MM.1S (cell line): ENCODE results near the gene C10orf105.

Experiments used
- DNase-seq: peaks from one replicate; pipeline ENCODE4 v3.0.0-alpha.2; 2015
- H2AFZ ChIP-seq: fragments of 300-600 bp; sonication (generic); 2 replicates; pipeline ENCODE4 v1.6.0; 2016; ENCODE audit warnings: antibody characterized with exemption, low read length
- H3F3A ChIP-seq: fragments of 300-600 bp; sonication (generic); 2 replicates; pipeline ENCODE4 v1.6.1; 2016; ENCODE audit warnings: mild to moderate bottlenecking, antibody characterized with exemption, low read length, moderate library complexity, mixed read lengths; ENCODE audit not compliant: insufficient read depth
- H3K27ac ChIP-seq: fragments of 300-600 bp; sonication (generic); 2 replicates; pipeline ENCODE4 v1.5.1; 2016; ENCODE audit warnings: mild to moderate bottlenecking, low read length
- H3K27me3 ChIP-seq: fragments of 300-600 bp; sonication (generic); replicated peaks from 2 replicates; pipeline ENCODE4 v1.6.0; 2016; ENCODE audit warnings: low read length; ENCODE audit not compliant: insufficient read depth
- H3K36me3 ChIP-seq: fragments of 300-600 bp; sonication (generic); replicated peaks from 2 replicates; pipeline ENCODE4 v1.6.1; 2016; ENCODE audit warnings: mild to moderate bottlenecking, low read length, mixed read lengths; ENCODE audit not compliant: insufficient read depth
- H3K4me1 ChIP-seq: fragments of 300-600 bp; sonication (generic); 2 replicates; pipeline ENCODE4 v1.6.1; 2016; ENCODE audit warnings: low read length, mixed read lengths
- H3K4me2 ChIP-seq: fragments of 300-600 bp; sonication (generic); 2 replicates; pipeline ENCODE4 v1.6.0; 2016; ENCODE audit warnings: low read depth, low read length
- H3K4me3 ChIP-seq: fragments of 300-600 bp; sonication (generic); 2 replicates; pipeline ENCODE4 v1.5.1; 2016; ENCODE audit warnings: low read length, mixed read lengths
- H3K79me2 ChIP-seq: fragments of 300-600 bp; sonication (generic); 2 replicates; pipeline ENCODE4 v1.6.1; 2016; ENCODE audit warnings: mixed run types, low read length, mixed read lengths
- H3K9ac ChIP-seq: fragments of 300-600 bp; sonication (generic); 2 replicates; pipeline ENCODE4 v1.6.1; 2016; ENCODE audit warnings: low read length, mixed read lengths
- H3K9me2 ChIP-seq: fragments of 300-600 bp; sonication (generic); replicated peaks from 2 replicates; pipeline ENCODE4 v1.6.1; 2016; ENCODE audit warnings: mild to moderate bottlenecking, low read length, mixed read lengths; ENCODE audit not compliant: insufficient read depth
- H3K9me3 ChIP-seq: fragments of 300-600 bp; sonication (generic); replicated peaks from 2 replicates; pipeline ENCODE4 v1.6.1; 2016; ENCODE audit warnings: mild to moderate bottlenecking, low read length, mixed read lengths; ENCODE audit not compliant: insufficient read depth
- H4K20me1 ChIP-seq: fragments of 300-600 bp; sonication (generic); 2 replicates; pipeline ENCODE4 v1.6.1; 2016; ENCODE audit warnings: mild to moderate bottlenecking, low read length, moderate library complexity, mixed read lengths; ENCODE audit not compliant: insufficient read depth
- EZH2 ChIP-seq: fragments of 300-600 bp; sonication (generic); optimal IDR thresholded peaks from 2 replicates; pipeline ENCODE3; 2017; ENCODE audit warnings: low read depth, mild to moderate bottlenecking, antibody characterized with exemption, low read length, mixed read lengths
- EZH2phosphoT487 ChIP-seq: fragments of 300-600 bp; sonication (generic); IDR thresholded peaks from 2 replicates; pipeline ENCODE4 v1.6.1; 2018; ENCODE audit warnings: antibody characterized with exemption, low read length
- TF ChIP-seq, protein P1 (sequence below): fragments of 300-600 bp; sonication (generic); IDR thresholded peaks from 2 replicates; pipeline ENCODE4 v1.5.1; 2016; ENCODE audit warnings: antibody characterized with exemption, low read length, mixed read lengths

C10orf105 gene

DNA sequence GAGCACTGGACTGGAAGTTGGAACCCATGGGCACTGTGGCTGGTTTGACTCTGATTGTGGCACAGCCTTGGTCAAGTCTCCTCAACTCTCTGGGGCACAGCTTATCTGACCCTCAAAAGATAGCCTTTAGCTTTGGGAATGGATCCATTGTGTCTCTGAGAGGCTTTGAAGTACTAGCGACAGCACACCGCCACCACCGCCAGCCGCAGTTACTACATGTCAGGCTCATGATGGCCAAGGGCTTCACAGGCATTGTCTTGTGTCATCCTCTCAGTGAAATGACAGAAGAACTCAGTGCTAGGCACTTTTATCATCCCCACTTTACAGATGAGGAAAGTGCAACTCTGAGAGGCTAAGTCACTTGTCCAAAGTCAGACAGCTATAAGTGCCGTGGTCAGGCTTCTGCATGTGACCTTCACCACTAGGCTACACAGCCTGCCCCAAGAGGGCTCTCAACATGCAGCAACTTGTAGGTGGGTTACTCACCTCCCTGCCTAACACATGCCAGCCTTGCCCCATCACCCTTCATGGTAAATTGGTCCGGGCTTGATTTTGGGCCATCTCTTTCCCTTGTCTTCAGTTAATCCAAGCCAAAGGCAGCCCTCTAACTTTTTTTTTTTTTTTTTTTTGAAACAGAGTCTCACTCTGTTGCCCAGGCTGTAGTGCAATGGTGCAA is 44.1 kb downstream of the C10orf105 start:
- no peaks in the 10 kb centered on the region for H3F3A ChIP-seq
- H2AFZ ChIP-seq: no peak overlapping the region
- no peak overlapping the region for H3K9ac ChIP-seq
- H3K27me3 ChIP-seq: peaks cover 6% of the 10 kb centered on the region
- H3K9me2 ChIP-seq: no peaks in the 10 kb centered on the region
- H3K9me3 ChIP-seq: no peaks in the 10 kb centered on the region
- H3K27ac ChIP-seq: no peak overlapping the region
- H3K4me2 ChIP-seq: no peak overlapping the region
- no peak for DNase-seq
- TF ChIP-seq, protein P1, sequence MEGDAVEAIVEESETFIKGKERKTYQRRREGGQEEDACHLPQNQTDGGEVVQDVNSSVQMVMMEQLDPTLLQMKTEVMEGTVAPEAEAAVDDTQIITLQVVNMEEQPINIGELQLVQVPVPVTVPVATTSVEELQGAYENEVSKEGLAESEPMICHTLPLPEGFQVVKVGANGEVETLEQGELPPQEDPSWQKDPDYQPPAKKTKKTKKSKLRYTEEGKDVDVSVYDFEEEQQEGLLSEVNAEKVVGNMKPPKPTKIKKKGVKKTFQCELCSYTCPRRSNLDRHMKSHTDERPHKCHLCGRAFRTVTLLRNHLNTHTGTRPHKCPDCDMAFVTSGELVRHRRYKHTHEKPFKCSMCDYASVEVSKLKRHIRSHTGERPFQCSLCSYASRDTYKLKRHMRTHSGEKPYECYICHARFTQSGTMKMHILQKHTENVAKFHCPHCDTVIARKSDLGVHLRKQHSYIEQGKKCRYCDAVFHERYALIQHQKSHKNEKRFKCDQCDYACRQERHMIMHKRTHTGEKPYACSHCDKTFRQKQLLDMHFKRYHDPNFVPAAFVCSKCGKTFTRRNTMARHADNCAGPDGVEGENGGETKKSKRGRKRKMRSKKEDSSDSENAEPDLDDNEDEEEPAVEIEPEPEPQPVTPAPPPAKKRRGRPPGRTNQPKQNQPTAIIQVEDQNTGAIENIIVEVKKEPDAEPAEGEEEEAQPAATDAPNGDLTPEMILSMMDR: no peak
- TF ChIP-seq EZH2 (no peak), EZH2phosphoT487 (no peak)
- no peaks in the 10 kb centered on the region for H4K20me1 ChIP-seq
- H3K4me3 ChIP-seq: no peak overlapping the region
- H3K4me1 ChIP-seq: no peaks in the 10 kb centered on the region
- H3K36me3 ChIP-seq: no peaks in the 10 kb centered on the region
- H3K79me2 ChIP-seq: no peaks in the 10 kb centered on the region

DNA sequence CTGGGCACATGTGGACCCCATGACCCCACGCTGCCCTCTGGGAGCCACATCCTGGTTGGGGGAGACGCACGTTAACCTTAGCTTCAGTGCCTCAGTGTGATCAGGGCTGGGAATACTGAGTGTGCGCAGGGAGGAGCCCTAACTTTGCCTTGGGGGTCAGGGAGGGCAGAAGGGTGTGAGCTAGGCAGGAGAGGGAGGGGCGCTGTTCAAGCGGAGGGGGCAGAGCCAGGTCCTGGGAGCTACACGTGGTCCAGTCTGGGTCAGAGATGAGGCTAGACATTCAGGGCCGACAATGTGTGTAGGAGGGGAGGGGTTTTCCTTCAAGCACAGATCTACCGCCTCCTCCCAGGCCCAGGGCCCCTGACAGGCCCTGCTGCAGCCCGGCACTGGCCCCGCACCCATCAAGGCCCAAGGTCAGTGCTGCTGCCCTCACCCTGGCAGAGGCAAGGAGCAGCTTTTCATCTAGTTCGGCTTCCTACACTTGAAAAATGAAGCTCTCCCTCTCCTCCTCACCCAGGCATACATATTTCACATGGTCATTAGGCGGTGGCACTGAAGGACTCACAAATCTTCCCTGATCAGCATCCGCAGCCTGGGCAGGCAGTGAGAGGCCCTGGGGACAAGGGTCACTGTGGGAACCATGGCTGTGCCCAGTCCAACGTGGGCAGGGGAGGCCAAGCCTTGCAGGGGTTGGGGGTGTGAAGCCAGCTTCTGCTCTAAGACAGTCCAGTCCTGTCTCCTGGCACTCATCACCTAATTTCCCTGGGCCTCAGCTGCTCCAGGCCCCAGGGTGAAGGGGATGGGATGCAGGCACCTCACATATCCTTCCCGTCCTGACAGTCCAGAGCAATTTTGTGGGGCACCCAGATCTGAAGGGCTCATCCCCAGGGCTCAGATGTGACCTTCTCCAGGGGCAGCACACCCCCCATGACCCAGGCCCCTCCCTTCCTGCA is 47.3 kb downstream of the C10orf105 start:
- Histone ChIP-seq H3K36me3 (no peaks in the 10 kb centered on the region), H3K9me3 (no peaks in the 10 kb centered on the region), H3K27me3 (peaks cover 12% of the 10 kb centered on the region), H3K27ac (no peak overlapping the region), H3K4me2 (no peak overlapping the region), H3K9ac (no peak overlapping the region), H3K4me1 (no peaks in the 10 kb centered on the region), H2AFZ (no peak overlapping the region), H3K4me3 (no peak overlapping the region), H3K79me2 (no peaks in the 10 kb centered on the region), H3F3A (no peaks in the 10 kb centered on the region), H3K9me2 (no peaks in the 10 kb centered on the region), H4K20me1 (no peaks in the 10 kb centered on the region)
- DNase-seq: no peak
- TF ChIP-seq, protein P1: no peak
- TF ChIP-seq EZH2phosphoT487: no peak
- no peak for TF ChIP-seq EZH2

DNA sequence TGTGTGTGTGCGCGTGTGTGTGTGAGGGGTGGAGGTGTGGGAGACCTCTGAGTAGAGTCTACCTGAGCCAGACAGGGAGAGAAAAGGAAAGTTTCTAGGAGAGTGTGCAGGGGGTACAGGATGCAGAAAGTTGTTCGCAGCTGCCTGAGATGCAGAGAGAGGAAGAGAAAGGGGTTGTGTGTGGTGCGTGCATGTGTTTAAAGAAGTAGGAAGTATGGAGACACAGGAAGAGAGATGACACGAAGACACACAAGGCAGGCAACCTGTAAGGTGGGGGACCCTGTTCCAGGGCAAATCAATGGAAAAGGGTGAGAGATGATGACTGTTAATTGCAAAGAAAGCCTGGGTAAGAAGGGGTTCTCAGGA is 52.2 kb downstream of the C10orf105 start:
- Histone ChIP-seq H3K9me3 (no peaks in the 10 kb centered on the region), H3K4me1 (no peaks in the 10 kb centered on the region), H3F3A (no peaks in the 10 kb centered on the region), H3K79me2 (no peaks in the 10 kb centered on the region), H3K9me2 (no peaks in the 10 kb centered on the region), H4K20me1 (no peaks in the 10 kb centered on the region), H3K27me3 (peaks cover 50% of the 10 kb centered on the region), H3K4me3 (no peak overlapping the region), H2AFZ (no peak overlapping the region), H3K36me3 (no peaks in the 10 kb centered on the region), H3K27ac (no peak overlapping the region), H3K4me2 (no peak overlapping the region), H3K9ac (no peak overlapping the region)
- DNase-seq: no peak
- TF ChIP-seq, protein P1: no peak
- TF ChIP-seq EZH2phosphoT487 (no peak), EZH2 (no peak)
